HepG2 (cell line): ENCODE data around the gene TCF7L2. TPM values are rescaled to one million over a fixed set of nuclear protein-coding genes. Genes with fewer than 3 reads are reported as not detected.
A peak's percentile ranks its signal among the peaks of the same experiment; 100 is the strongest.

Experiments
- FOXJ3 ChIP-seq: sonication (generic); formaldehyde crosslinking; IDR thresholded peaks from 2 replicates; pipeline ENCODE4 v1.4.0; 2020; ENCODE audit warnings: missing genetic modification reagents, mild to moderate bottlenecking, borderline replicate concordance
- GTF3A ChIP-seq: sonication (generic); formaldehyde crosslinking; conservative IDR thresholded peaks from 2 replicates; pipeline ENCODE4 v1.4.0; 2020; ENCODE audit warnings: mild to moderate bottlenecking, missing genetic modification reagents
- IRF1 ChIP-seq: sonication (generic); formaldehyde crosslinking; IDR thresholded peaks from 2 replicates; pipeline ENCODE4 v1.4.0; 2020; ENCODE audit warnings: low read depth, mild to moderate bottlenecking, missing genetic modification reagents
- MXI1 ChIP-seq: IDR thresholded peaks from 3 replicates; pipeline ENCODE4 v1.6.1; 2012; ENCODE audit warnings: low read depth, low read length, inconsistent platforms, borderline replicate concordance
- NRL ChIP-seq: sonication (generic); formaldehyde crosslinking; IDR thresholded peaks from 2 replicates; pipeline ENCODE4 v1.5.0; 2020; ENCODE audit warnings: missing genetic modification reagents, mild to moderate bottlenecking, moderate library complexity, borderline replicate concordance
- PPARG ChIP-seq: conservative IDR thresholded peaks from 2 replicates; pipeline ENCODE4 v1.6.1; 2016; ENCODE audit warnings: missing biosample characterization, missing genetic modification reagents
- RBM22 ChIP-seq: fragments of 200-400 bp; formaldehyde crosslinking; optimal IDR thresholded peaks from 2 replicates; pipeline ENCODE3; 2017; ENCODE audit warnings: mild to moderate bottlenecking, low read length, moderate library complexity
- TCF7 ChIP-seq: sonication (generic); IDR thresholded peaks from 2 replicates; pipeline ENCODE4 v1.6.1; 2016; ENCODE audit warnings: antibody characterized with exemption, low read depth
- XRCC5 ChIP-seq: fragments of 200-400 bp; formaldehyde crosslinking; optimal IDR thresholded peaks from 2 replicates; pipeline ENCODE3; 2017; ENCODE audit warnings: mild to moderate bottlenecking, low read length
- YEATS4 ChIP-seq: sonication (generic); formaldehyde crosslinking; IDR thresholded peaks from 2 replicates; pipeline ENCODE4 v1.4.0; 2020; ENCODE audit warnings: missing genetic modification reagents, borderline replicate concordance
- ZGPAT ChIP-seq: IDR thresholded peaks from 2 replicates; pipeline ENCODE4 v1.6.1; 2016; ENCODE audit warnings: mild to moderate bottlenecking
- ZMAT5 ChIP-seq: sonication (generic); formaldehyde crosslinking; IDR thresholded peaks from 2 replicates; pipeline ENCODE4 v1.5.0; 2020; ENCODE audit warnings: mild to moderate bottlenecking, low read depth, missing genetic modification reagents, borderline replicate concordance
- ZNF256 ChIP-seq: sonication (generic); formaldehyde crosslinking; conservative IDR thresholded peaks from 2 replicates; pipeline ENCODE4 v1.4.0; 2020; ENCODE audit warnings: missing genetic modification reagents
- ZNF362 ChIP-seq: sonication (generic); formaldehyde crosslinking; IDR thresholded peaks from 2 replicates; pipeline ENCODE4 v1.4.0; 2020; ENCODE audit warnings: missing genetic modification reagents, mild to moderate bottlenecking, borderline replicate concordance
- ZNF543 ChIP-seq: sonication (generic); formaldehyde crosslinking; IDR thresholded peaks from 2 replicates; pipeline ENCODE4 v1.4.0; 2020; ENCODE audit warnings: mild to moderate bottlenecking, missing genetic modification reagents
- ZNF746 ChIP-seq: sonication (generic); formaldehyde crosslinking; IDR thresholded peaks from 2 replicates; pipeline ENCODE4 v1.8.0; 2022; ENCODE audit warnings: mild to moderate bottlenecking, missing genetic modification reagents
- ZNF761 ChIP-seq: sonication (generic); formaldehyde crosslinking; conservative IDR thresholded peaks from 2 replicates; pipeline ENCODE4 v1.4.0; 2020; ENCODE audit warnings: mild to moderate bottlenecking, missing genetic modification reagents
- ZNF776 ChIP-seq: sonication (generic); formaldehyde crosslinking; IDR thresholded peaks from 2 replicates; pipeline ENCODE4 v1.4.0; 2020; ENCODE audit warnings: mild to moderate bottlenecking, missing genetic modification reagents
- ZNF781 ChIP-seq: sonication (generic); formaldehyde crosslinking; IDR thresholded peaks from 2 replicates; pipeline ENCODE4 v1.5.1; 2020; ENCODE audit warnings: borderline replicate concordance, mild to moderate bottlenecking, missing genetic modification reagents; ENCODE audit errors: not compliant biosample characterization
- polyA plus RNA-seq, 8 experiments: library from polyadenylated mRNA; depleted of rRNA in 3 of 8; stranded (reverse) in 7 of 8; unstranded in 1 of 8; fragments of >200 nt; fragmentation: Illumina TruSeq in 4 of 8; extraction: Trizol in 4 of 8; gene quantifications; 2 replicates each; pipeline versions ENCODE4 v1.2.1 to v1.2.3, GENCODE V29; 2011 to 2016; ENCODE audit warnings: low read depth in 4 of 8, missing spikeins in 1 of 8, mixed read lengths in 1 of 8; ENCODE audit not compliant: insufficient read depth in 1 of 8
- total RNA-seq, 5 experiments: library from RNA; depleted of rRNA; stranded (reverse); fragments of >200 nt; fragmentation: Illumina TruSeq; extraction: Trizol; gene quantifications; 2 replicates each; pipeline ENCODE4 v1.2.3, GENCODE V29; 2016; ENCODE audit warnings: low read depth in 1 of 5
- TF ChIP-seq, protein P1 (sequence below): sonication (generic); formaldehyde crosslinking; IDR thresholded peaks from 2 replicates; pipeline ENCODE4 v1.5.0; 2020; ENCODE audit warnings: mild to moderate bottlenecking, missing genetic modification reagents, borderline replicate concordance
- TF ChIP-seq, protein P2 (sequence below): IDR thresholded peaks from 2 replicates; pipeline ENCODE4 v1.6.1; 2016

TCF7L2 gene
- total and polyA plus RNA-seq, 2 of the 13 experiments (the other 11 are each of a cell fraction or from before 2014, with no cell fraction given) = 3.9 to 13.7 TPM

- TF ChIP-seq ZMAT5 (CRISPR knock-in tag) (no peak), ZNF761 (CRISPR knock-in tag) (no peak), ZNF746 (CRISPR knock-in tag) (no peak), ZGPAT (peak; percentile 77), ZNF776 (no peak), GTF3A (no peak), XRCC5 (no peak), ZNF543 (CRISPR knock-in tag) (no peak), ZNF362 (peak; percentile 59; the same call in 1 of the 2 replicates), ZNF256 (no peak), NRL (CRISPR knock-in tag) (no peak), MXI1 (no peak; the same call in 2 of the 3 replicates), IRF1 (CRISPR knock-in tag) (no peak), PPARG (peak; percentile 95), RBM22 (no peak), YEATS4 (CRISPR knock-in tag) (no peak), FOXJ3 (CRISPR knock-in tag) (no peak), ZNF781 (no peak), TCF7 (peak; percentile 91)
- TF ChIP-seq, protein P1, sequence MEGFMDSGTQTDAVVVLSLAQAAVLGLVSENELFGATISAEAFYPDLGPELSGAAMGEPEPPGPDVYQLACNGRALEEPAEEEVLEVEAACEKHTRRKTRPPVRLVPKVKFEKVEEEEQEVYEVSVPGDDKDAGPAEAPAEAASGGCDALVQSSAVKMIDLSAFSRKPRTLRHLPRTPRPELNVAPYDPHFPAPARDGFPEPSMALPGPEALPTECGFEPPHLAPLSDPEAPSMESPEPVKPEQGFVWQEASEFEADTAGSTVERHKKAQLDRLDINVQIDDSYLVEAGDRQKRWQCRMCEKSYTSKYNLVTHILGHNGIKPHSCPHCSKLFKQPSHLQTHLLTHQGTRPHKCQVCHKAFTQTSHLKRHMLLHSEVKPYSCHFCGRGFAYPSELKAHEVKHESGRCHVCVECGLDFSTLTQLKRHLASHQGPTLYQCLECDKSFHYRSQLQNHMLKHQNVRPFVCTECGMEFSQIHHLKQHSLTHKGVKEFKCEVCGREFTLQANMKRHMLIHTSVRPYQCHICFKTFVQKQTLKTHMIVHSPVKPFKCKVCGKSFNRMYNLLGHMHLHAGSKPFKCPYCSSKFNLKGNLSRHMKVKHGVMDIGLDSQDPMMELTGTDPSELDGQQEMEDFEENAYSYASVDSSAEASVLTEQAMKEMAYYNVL (CRISPR knock-in tag) = 0 out of 2 replicates have a peak, but pooled peaks have one; percentile 16
- TF ChIP-seq, protein P2, sequence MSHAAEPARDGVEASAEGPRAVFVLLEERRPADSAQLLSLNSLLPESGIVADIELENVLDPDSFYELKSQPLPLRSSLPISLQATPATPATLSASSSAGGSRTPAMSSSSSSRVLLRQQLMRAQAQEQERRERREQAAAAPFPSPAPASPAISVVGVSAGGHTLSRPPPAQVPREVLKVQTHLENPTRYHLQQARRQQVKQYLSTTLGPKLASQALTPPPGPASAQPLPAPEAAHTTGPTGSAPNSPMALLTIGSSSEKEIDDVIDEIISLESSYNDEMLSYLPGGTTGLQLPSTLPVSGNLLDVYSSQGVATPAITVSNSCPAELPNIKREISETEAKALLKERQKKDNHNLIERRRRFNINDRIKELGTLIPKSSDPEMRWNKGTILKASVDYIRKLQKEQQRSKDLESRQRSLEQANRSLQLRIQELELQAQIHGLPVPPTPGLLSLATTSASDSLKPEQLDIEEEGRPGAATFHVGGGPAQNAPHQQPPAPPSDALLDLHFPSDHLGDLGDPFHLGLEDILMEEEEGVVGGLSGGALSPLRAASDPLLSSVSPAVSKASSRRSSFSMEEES = peak; percentile 59; the same call in 1 of the 2 replicates
Measured at GRCh38 chr10:113093188-113094113, 143.4 kb downstream of the TCF7L2 start (continued).
